OCI-LY1 (cell line): ENCODE data around the gene KCNK4.

ENCODE experiments used
- CTCF ChIP-seq: fragments of 200-600 bp; sonication (generic), shearing (Covaris generic); IDR thresholded peaks from 2 replicates; pipeline ENCODE4 v1.5.1; 2017; ENCODE audit warnings: mild to moderate bottlenecking, antibody characterized with exemption, low read length, moderate library complexity, mixed read lengths
- EZH2 ChIP-seq: fragments of 200-600 bp; sonication (generic), shearing (Covaris generic); IDR thresholded peaks from 2 replicates; pipeline ENCODE4 v1.8.0; 2017; ENCODE audit warnings: borderline replicate concordance, mixed run types, mild to moderate bottlenecking, antibody characterized with exemption, low read length, moderate library complexity, mixed read lengths

- TF ChIP-seq CTCF (no peak), EZH2 (no peak)
Observed at GRCh38 chr11:64313491-64314145, 22.5 kb downstream of the KCNK4 start.
